Measurements from ENCODE around the gene RDH5. TPM values are rescaled to one million over a fixed set of nuclear protein-coding genes. Genes with fewer than 3 reads are reported as not detected.
"Not testable (repeated sequence)": the region's sequence is repeated elsewhere in the genome, so short reads cannot be mapped to it uniquely, and the experiment has no call there.

The RDH5 gene
- total RNA-seq, 1 donor from 2014 or later: 12.9 TPM

DNA sequence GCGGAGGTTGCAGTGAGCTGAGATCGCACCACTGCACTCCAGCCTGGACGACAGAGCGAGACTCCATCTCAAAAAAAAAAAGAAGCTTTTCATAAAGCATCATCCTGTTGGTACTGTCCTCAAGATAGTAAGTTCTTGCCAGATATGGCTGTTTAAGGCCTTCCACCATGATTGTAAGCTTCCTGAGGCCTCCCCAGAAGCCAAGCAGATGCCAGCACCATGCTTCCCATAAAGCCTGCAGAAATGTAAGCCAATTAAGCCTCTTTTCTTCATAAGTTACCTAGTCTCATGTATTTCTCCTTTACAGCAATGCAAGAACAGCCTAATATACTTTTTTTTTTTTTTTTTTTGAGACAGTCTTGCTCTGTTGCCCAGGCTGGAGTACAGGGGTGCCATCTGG, 38.4 kb downstream of the RDH5 start:
- intact Hi-C loops (cut with DNase I); ATAC-seq; DNase-seq (ENCODE audit: missing footprints): not testable (repeated sequence)

DNA sequence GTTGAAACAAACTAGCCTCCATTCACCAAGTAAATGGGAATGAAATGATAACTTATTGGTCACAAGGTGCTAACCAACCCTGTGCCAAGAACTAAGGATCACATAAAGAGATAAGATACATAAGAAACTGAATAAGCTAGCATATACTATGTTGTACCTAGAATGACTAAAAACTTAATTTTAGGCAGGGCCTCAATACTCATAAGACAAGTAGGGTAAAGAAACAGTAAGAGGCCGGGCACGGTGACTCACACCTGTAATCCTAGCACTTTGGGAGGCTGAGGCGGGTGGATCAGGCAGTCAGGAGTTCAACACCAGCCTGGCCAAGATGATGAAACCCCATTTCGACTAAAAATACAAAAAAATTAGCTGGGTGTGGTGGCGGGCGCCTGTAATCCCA, 40.5 kb downstream of the RDH5 start:
- intact Hi-C loops (cut with DNase I): no loop called here
- ATAC-seq (no peak), DNase-seq (ENCODE audit: missing footprints) (no peak)

DNA sequence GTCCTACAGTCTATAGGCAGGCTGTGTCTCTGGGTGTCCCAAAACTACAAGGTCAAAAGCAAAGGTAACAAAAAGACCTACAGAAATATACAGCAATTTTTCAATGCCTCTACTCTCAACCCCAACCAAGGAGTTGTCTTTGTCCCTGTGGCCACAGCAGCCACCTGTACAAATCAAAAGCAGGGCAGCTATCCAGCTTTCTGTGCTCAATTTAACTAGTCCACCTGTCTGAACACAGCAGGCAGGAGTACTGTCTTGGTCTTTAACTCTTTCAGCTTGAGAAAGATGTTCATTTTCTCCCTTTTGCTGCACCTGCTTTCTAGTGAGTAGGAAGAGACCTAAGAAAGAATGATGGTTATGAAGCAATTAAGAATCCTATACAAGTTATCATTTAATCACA, 42.5 kb downstream of the RDH5 start:
- no peak for DNase-seq (ENCODE audit: missing footprints)
- intact Hi-C loops (cut with DNase I): loop anchor here (1.0 kb wide), 1 partner anchor 15 kb away; no protein-coding TSS in a partner anchor
- no peak for ATAC-seq

DNA sequence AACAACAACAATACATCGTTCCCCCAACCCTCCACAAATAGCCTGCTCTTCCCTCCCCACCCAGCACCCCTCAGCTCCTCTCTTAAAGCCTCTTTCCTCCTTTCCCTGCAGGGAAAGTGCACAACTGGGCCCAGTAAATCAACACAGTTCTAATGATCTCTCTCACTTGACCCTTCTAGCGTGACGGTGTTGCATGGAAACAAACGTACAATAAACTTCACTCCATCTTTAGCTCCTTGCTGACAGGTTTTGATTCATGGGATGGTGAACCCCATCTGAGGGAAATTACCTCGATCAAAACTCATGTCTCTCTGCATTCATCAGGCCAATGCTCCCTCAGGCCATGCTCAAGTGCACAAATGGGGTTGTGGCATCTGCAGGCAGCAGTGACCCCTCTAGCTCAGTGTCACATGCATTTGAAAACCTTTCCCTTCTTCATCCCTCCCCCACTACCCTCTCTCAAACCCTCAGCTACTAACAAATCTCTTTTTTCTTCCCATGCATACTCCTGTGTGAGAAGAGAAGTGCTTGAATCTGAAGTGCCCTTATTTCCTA, 45.6 kb downstream of the RDH5 start:
- intact Hi-C loops (cut with DNase I): no loop called here
- DNase-seq (ENCODE audit: missing footprints) (no peak), ATAC-seq (no peak)

DNA sequence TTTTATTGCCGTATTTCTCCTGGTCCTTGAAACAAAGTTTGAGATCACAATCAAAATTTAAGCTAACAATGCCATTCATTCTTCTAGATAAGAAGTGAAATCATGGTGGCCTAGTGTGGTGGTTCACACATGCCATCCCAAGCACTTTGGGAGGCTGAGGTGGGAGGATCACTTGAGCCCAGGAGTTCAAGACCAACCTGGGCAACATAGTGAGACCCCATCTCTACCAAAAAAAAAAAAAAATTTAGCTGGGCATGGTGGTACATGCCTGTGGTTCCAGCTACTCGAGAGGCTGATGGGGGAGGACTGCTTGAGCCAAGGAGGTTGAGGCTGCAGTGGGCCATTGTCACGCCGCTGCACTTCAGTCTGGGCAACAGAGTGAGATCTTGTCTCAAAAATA, 47.0 kb downstream of the RDH5 start:
- intact Hi-C loops (cut with DNase I): no loop called here
- DNase-seq (ENCODE audit: missing footprints) (no peak), ATAC-seq (no peak)

DNA sequence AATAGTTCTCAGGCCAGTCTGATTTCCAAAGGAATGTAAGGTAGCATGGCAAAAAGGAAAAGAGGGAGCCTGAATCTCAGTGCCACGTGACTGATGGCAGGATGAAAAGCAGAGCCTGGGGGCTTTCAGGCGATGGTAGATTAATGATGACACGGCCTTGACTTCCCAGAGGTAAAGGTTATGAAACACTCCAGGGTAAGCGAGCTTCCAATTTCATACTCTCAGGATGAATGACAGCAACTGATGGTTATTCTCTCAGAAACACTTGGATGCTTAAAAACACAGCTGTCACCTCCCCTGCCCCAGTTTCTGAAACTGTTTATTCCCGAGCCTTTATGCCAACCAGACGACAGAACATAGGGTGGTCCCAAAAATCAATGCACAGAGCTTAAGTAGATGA, 51.5 kb downstream of the RDH5 start:
- DNase-seq (ENCODE audit: missing footprints): no peak
- intact Hi-C loops (cut with DNase I): no loop called here
- ATAC-seq: no peak

Other genes with a start within 250 kb of the RDH5 start
- gene OR6C68, start 228.0 kb upstream of the RDH5 start, total RNA-seq: not detected
- gene OR6C4, start 170.8 kb upstream of the RDH5 start, total RNA-seq: not detected
- gene OR2AP1, start 147.9 kb upstream of the RDH5 start, total RNA-seq: not detected
- not detected for gene OR10P1, start 83.5 kb upstream of the RDH5 start, total RNA-seq
- 479 TPM for gene ITGA7, start 12.5 kb upstream of the RDH5 start, total RNA-seq
- 128 TPM for gene BLOC1S1, start 4.3 kb upstream of the RDH5 start, total RNA-seq
- 790 TPM for gene CD63, start 8.6 kb downstream of the RDH5 start, total RNA-seq
- 9.7 TPM for gene GDF11, start 22.7 kb downstream of the RDH5 start, total RNA-seq
- 50.2 TPM for gene SARNP, start 97.3 kb downstream of the RDH5 start, total RNA-seq
- gene ORMDL2, start 97.6 kb downstream of the RDH5 start, total RNA-seq: 17.3 TPM
- 18.3 TPM for gene DNAJC14, start 109.2 kb downstream of the RDH5 start, total RNA-seq
- gene MMP19, start 122.5 kb downstream of the RDH5 start, total RNA-seq: 2.9 TPM
- gene PYM1, start 207.5 kb downstream of the RDH5 start, total RNA-seq: 19.1 TPM
- gene DGKA, start 210.8 kb downstream of the RDH5 start, total RNA-seq: 8.1 TPM
- gene PMEL, start 245.6 kb downstream of the RDH5 start, total RNA-seq: not detected
- 11.6 TPM for gene CDK2, start 246.4 kb downstream of the RDH5 start, total RNA-seq